WTC11 (cell line): Measurements from ENCODE around the gene SLC6A1. TPM values are rescaled to one million over a fixed set of nuclear protein-coding genes. Genes with fewer than 3 reads are reported as not detected.

Source experiments
- ATAC-seq: fragments of 200-7000 bp; cut with Tn5 transposase; 2 replicates; pipeline ENCODE4 v1.10.0; 2021; ENCODE audit warnings: mild to moderate bottlenecking, moderate library complexity
- CTCF ChIA-PET: fragments of 300-600 bp; sonication (Branson Sonifier 250); formaldehyde crosslinking; loops from one replicate; lab custom pipeline; 2021; ENCODE audit warnings: antibody characterized with exemption; lab: Charles Lee
- POLR2A ChIA-PET: fragments of 350-600 bp; sonication (Branson Sonifier 250); formaldehyde crosslinking; loops from one replicate; lab custom pipeline; 2021; ENCODE audit warnings: antibody characterized with exemption; lab: Charles Lee
- DNase-seq: peaks from one replicate; pipeline ENCODE4 v3.0.0; 2021; ENCODE audit warnings: low spot score
- H3K27ac Mint-ChIP-seq: 2 replicates; pipeline ENCODE4 v1.8.0; 2021; ENCODE audit warnings: mixed read lengths
- H3K27me3 Mint-ChIP-seq: 2 replicates; pipeline ENCODE4 v1.8.0; 2021; ENCODE audit warnings: low read depth, mild to moderate bottlenecking, moderate library complexity, mixed read lengths
- H3K36me3 Mint-ChIP-seq: 2 replicates; pipeline ENCODE4 v1.8.0; 2021; ENCODE audit warnings: mixed read lengths
- H3K4me1 Mint-ChIP-seq: 2 replicates; pipeline ENCODE4 v1.8.0; 2022; ENCODE audit warnings: mixed read lengths
- H3K4me3 Mint-ChIP-seq: 2 replicates; pipeline ENCODE4 v1.8.0; 2021; ENCODE audit warnings: mild to moderate bottlenecking, moderate library complexity, mixed read lengths
- H3K9me3 Mint-ChIP-seq: 2 replicates; pipeline ENCODE4 v1.8.0; 2021; ENCODE audit warnings: mixed read lengths
- CBFB ChIP-seq: sonication (generic); formaldehyde crosslinking; IDR thresholded peaks from 2 replicates; pipeline ENCODE4 v1.8.1; 2022; ENCODE audit warnings: mild to moderate bottlenecking, low read depth, missing genetic modification reagents
- GRHL2 ChIP-seq: fragments of 250-450 bp; sonication (Bioruptor Pico); IDR thresholded peaks from 2 replicates; pipeline ENCODE4 v1.8.0; 2022; ENCODE audit warnings: mild to moderate bottlenecking, moderate library complexity; ENCODE audit not compliant: insufficient replicate concordance, severe bottlenecking
- JAZF1 ChIP-seq: fragments of 250-450 bp; sonication (Bioruptor Pico); IDR thresholded peaks from 2 replicates; pipeline ENCODE4 v1.9.0; 2021; ENCODE audit warnings: moderate library complexity, mild to moderate bottlenecking, inconsistent platforms
- JUN ChIP-seq: sonication (generic); formaldehyde crosslinking; IDR thresholded peaks from 2 replicates; pipeline ENCODE4 v1.8.0; 2023; ENCODE audit warnings: mild to moderate bottlenecking, missing genetic modification reagents
- NR2C2 ChIP-seq: sonication (generic); formaldehyde crosslinking; IDR thresholded peaks from 2 replicates; pipeline ENCODE4 v1.8.0; 2022; ENCODE audit warnings: mild to moderate bottlenecking, missing genetic modification reagents
- OVOL2 ChIP-seq: fragments of 250-450 bp; sonication (Bioruptor Pico); IDR thresholded peaks from 2 replicates; pipeline ENCODE4 v1.9.0; 2021; ENCODE audit warnings: mild to moderate bottlenecking, borderline replicate concordance
- SMAD4 ChIP-seq: sonication (generic); formaldehyde crosslinking; IDR thresholded peaks from 2 replicates; pipeline ENCODE4 v1.8.0; 2022; ENCODE audit warnings: mild to moderate bottlenecking, missing genetic modification reagents
- SOX15 ChIP-seq: fragments of 250-450 bp; sonication (Bioruptor Pico); IDR thresholded peaks from 2 replicates; pipeline ENCODE4 v1.9.0; 2021; ENCODE audit warnings: mild to moderate bottlenecking
- ZNF416 ChIP-seq: fragments of 250-450 bp; sonication (Bioruptor Pico); IDR thresholded peaks from 2 replicates; pipeline ENCODE4 v1.9.0; 2021; ENCODE audit warnings: mild to moderate bottlenecking, inconsistent platforms
- total RNA-seq: library from RNA; stranded (reverse); gene quantifications from 3 replicates; pipeline ENCODE4 v1.2.3, GENCODE V29; 2021
- TF ChIP-seq, protein P1 (sequence below): sonication (generic); formaldehyde crosslinking; IDR thresholded peaks from 2 replicates; pipeline ENCODE4 v1.8.1; 2022; ENCODE audit warnings: missing genetic modification reagents, borderline replicate concordance
- TF ChIP-seq, protein P2 (sequence below): sonication (generic); formaldehyde crosslinking; IDR thresholded peaks from 2 replicates; pipeline ENCODE4 v1.8.1; 2023; ENCODE audit warnings: mild to moderate bottlenecking, missing genetic modification reagents
- TF ChIP-seq, protein P3 (sequence below): fragments of 250-450 bp; sonication (Bioruptor Pico); IDR thresholded peaks from 2 replicates; pipeline ENCODE4 v2.1.2; 2022; ENCODE audit warnings: mild to moderate bottlenecking, moderate library complexity
- TF ChIP-seq, protein P4 (sequence below): fragments of 250-450 bp; sonication (Bioruptor Pico); IDR thresholded peaks from 2 replicates; pipeline ENCODE4 v1.9.0; 2021; ENCODE audit warnings: mild to moderate bottlenecking, borderline replicate concordance
- TF ChIP-seq, protein P5 (sequence below): sonication (generic); formaldehyde crosslinking; IDR thresholded peaks from 2 replicates; pipeline ENCODE4 v1.8.0; 2023; ENCODE audit warnings: missing genetic modification reagents
- TF ChIP-seq, protein P6 (sequence below): fragments of 250-450 bp; sonication (Bioruptor Pico); IDR thresholded peaks from 2 replicates; pipeline ENCODE4 v1.9.0; 2021; ENCODE audit warnings: moderate library complexity, mild to moderate bottlenecking, inconsistent platforms, borderline replicate concordance

SLC6A1 gene
- total RNA-seq, 1 experiment from 2014 or later = 0.72 TPM

DNA sequence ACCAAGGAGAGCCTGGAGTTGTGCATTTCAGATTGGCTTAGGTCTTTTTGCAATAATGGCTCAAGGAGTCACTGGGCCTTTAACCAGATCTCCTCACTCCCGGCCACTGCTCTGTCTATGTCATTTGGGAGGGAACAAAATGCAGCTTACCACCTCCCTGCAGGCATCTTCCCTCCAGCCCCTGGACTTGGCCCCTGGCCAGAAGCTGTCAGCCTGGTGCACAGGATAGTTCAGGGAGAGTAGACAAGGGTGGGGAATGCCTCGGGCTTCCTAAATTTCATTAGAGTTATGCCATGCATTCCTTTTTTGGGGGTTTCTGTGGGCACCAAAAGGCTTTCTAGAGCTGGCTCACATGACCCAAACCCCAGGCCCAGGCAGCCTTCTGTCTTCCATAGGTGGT, 91.5 kb downstream of the SLC6A1 start:
- no peaks in the 10 kb centered on the region for H3K36me3 Mint-ChIP-seq

DNA sequence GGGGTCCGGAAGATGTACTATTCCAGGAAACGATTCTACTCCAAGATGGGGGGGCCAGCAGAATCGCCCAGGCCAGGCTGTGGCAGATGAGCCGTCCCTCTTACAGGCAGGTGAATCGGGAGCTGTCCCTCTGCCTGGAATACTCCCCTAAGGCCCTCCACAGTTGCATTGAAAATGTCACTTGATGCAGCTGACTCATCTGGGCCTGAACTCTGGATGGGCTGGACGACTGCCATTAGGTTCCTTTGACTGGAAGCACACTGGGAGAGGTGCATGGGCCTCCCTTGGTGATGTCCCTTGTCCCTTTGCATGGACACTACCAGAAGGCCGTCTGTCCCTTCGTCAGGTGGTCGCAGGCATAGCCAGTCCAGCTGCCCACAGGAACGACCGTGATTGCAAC, 92.1 kb downstream of the SLC6A1 start:
- Mint-ChIP-seq H3K27ac (no peak overlapping the region), H3K9me3 (0 out of 2 replicates have a peak, but pooled peaks cover 4% of the 10 kb centered on the region), H3K36me3 (no peaks in the 10 kb centered on the region), H3K4me1 (no peaks in the 10 kb centered on the region), H3K27me3 (peaks cover 2% of the 10 kb centered on the region; the same call in 1 of the 2 replicates), H3K4me3 (no peak overlapping the region)
- ChIA-PET POLR2A (no interaction called here), CTCF (interaction anchor here (1.2 kb wide), 1 partner anchor 24 kb away, joined by 3 read pairs; no protein-coding TSS in a partner anchor)
- DNase-seq = no peak
- TF ChIP-seq, protein P1, sequence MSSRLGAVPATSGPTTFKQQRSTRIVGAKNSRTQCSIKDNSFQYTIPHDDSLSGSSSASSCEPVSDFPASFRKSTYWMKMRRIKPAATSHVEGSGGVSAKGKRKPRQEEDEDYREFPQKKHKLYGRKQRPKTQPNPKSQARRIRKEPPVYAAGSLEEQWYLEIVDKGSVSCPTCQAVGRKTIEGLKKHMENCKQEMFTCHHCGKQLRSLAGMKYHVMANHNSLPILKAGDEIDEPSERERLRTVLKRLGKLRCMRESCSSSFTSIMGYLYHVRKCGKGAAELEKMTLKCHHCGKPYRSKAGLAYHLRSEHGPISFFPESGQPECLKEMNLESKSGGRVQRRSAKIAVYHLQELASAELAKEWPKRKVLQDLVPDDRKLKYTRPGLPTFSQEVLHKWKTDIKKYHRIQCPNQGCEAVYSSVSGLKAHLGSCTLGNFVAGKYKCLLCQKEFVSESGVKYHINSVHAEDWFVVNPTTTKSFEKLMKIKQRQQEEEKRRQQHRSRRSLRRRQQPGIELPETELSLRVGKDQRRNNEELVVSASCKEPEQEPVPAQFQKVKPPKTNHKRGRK (CRISPR knock-in tag) = no peak
- ATAC-seq = no peak

More for the DNA sequence above, 91.5 kb downstream of the SLC6A1 start:
- H3K9me3 Mint-ChIP-seq = 0 out of 2 replicates have a peak, but pooled peaks cover 4% of the 10 kb centered on the region
- CTCF ChIA-PET = interaction anchor here (1.2 kb wide), 1 partner anchor 23 kb away, joined by 3 read pairs; no protein-coding TSS in a partner anchor
- TF ChIP-seq, protein P2, sequence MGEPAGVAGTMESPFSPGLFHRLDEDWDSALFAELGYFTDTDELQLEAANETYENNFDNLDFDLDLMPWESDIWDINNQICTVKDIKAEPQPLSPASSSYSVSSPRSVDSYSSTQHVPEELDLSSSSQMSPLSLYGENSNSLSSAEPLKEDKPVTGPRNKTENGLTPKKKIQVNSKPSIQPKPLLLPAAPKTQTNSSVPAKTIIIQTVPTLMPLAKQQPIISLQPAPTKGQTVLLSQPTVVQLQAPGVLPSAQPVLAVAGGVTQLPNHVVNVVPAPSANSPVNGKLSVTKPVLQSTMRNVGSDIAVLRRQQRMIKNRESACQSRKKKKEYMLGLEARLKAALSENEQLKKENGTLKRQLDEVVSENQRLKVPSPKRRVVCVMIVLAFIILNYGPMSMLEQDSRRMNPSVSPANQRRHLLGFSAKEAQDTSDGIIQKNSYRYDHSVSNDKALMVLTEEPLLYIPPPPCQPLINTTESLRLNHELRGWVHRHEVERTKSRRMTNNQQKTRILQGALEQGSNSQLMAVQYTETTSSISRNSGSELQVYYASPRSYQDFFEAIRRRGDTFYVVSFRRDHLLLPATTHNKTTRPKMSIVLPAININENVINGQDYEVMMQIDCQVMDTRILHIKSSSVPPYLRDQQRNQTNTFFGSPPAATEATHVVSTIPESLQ (CRISPR knock-in tag) = no peak
- TF ChIP-seq GRHL2 (CRISPR knock-in tag) (no peak), JUN (CRISPR knock-in tag) (no peak), SMAD4 (CRISPR knock-in tag) (no peak), ZNF416 (CRISPR knock-in tag) (no peak), OVOL2 (CRISPR knock-in tag) (no peak), JAZF1 (CRISPR knock-in tag) (no peak), CBFB (CRISPR knock-in tag) (no peak), NR2C2 (CRISPR knock-in tag) (no peak), SOX15 (CRISPR knock-in tag) (no peak)
- TF ChIP-seq, protein P3, sequence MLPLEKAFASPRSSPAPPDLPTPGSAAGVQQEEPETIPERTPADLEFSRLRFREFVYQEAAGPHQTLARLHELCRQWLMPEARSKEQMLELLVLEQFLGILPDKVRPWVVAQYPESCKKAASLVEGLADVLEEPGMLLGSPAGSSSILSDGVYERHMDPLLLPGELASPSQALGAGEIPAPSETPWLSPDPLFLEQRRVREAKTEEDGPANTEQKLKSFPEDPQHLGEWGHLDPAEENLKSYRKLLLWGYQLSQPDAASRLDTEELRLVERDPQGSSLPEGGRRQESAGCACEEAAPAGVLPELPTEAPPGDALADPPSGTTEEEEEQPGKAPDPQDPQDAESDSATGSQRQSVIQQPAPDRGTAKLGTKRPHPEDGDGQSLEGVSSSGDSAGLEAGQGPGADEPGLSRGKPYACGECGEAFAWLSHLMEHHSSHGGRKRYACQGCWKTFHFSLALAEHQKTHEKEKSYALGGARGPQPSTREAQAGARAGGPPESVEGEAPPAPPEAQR (CRISPR knock-in tag) = no peak
- TF ChIP-seq, protein P4, sequence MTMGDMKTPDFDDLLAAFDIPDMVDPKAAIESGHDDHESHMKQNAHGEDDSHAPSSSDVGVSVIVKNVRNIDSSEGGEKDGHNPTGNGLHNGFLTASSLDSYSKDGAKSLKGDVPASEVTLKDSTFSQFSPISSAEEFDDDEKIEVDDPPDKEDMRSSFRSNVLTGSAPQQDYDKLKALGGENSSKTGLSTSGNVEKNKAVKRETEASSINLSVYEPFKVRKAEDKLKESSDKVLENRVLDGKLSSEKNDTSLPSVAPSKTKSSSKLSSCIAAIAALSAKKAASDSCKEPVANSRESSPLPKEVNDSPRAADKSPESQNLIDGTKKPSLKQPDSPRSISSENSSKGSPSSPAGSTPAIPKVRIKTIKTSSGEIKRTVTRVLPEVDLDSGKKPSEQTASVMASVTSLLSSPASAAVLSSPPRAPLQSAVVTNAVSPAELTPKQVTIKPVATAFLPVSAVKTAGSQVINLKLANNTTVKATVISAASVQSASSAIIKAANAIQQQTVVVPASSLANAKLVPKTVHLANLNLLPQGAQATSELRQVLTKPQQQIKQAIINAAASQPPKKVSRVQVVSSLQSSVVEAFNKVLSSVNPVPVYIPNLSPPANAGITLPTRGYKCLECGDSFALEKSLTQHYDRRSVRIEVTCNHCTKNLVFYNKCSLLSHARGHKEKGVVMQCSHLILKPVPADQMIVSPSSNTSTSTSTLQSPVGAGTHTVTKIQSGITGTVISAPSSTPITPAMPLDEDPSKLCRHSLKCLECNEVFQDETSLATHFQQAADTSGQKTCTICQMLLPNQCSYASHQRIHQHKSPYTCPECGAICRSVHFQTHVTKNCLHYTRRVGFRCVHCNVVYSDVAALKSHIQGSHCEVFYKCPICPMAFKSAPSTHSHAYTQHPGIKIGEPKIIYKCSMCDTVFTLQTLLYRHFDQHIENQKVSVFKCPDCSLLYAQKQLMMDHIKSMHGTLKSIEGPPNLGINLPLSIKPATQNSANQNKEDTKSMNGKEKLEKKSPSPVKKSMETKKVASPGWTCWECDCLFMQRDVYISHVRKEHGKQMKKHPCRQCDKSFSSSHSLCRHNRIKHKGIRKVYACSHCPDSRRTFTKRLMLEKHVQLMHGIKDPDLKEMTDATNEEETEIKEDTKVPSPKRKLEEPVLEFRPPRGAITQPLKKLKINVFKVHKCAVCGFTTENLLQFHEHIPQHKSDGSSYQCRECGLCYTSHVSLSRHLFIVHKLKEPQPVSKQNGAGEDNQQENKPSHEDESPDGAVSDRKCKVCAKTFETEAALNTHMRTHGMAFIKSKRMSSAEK = no peak
- TF ChIP-seq, protein P5, sequence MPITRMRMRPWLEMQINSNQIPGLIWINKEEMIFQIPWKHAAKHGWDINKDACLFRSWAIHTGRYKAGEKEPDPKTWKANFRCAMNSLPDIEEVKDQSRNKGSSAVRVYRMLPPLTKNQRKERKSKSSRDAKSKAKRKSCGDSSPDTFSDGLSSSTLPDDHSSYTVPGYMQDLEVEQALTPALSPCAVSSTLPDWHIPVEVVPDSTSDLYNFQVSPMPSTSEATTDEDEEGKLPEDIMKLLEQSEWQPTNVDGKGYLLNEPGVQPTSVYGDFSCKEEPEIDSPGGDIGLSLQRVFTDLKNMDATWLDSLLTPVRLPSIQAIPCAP (CRISPR knock-in tag) = no peak
- TF ChIP-seq, protein P6, sequence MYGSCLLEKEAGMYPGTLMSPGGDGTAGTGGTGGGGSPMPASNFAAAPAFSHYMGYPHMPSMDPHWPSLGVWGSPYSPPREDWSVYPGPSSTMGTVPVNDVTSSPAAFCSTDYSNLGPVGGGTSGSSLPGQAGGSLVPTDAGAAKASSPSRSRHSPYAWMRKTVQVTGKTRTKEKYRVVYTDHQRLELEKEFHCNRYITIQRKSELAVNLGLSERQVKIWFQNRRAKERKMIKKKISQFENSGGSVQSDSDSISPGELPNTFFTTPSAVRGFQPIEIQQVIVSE (CRISPR knock-in tag) = no peak
- DNase-seq = no peak
- ATAC-seq = no peak
- POLR2A ChIA-PET = no interaction called here
- peaks cover 2% of the 10 kb centered on the region; the same call in 1 of the 2 replicates for H3K27me3 Mint-ChIP-seq
- no peaks in the 10 kb centered on the region for H3K4me1 Mint-ChIP-seq
- H3K27ac Mint-ChIP-seq = no peak overlapping the region
- no peak overlapping the region for H3K4me3 Mint-ChIP-seq
